ENCODE measurements around the gene WWC1.
"Not testable (repeated sequence)": the region's sequence is repeated elsewhere in the genome, so short reads cannot be mapped to it uniquely, and the experiment has no call there.

The WWC1 gene

GRCh38 chr5:168310541-168310940 is 19.1 kb downstream of the WWC1 start:
- DNase-seq: not testable (repeated sequence)

DNA sequence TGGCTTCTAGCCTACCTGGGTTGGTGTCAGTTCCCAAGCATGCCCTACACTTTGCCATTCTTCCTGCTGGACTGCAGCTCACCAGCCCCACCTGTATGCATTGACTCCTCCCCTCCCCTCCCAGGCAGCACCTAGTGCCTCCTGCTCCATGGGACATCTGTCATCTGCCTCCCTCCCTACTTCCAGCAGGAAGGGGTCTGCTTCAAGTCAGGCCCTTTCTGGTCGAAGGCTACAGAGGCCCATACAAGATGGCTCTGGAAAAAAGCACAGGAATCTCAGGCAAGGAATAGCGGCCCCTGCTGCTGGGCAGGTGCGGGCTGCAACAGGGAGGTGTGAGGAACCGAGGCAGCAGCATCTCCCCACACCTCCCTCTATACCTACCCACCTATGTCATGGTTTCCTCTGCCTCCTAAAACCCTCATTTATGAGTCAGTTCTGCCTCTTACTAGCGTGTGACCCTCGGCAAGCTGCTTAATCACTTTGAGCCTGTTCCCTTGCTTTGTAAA is 19.7 kb downstream of the WWC1 start:
- no peak for DNase-seq

DNA sequence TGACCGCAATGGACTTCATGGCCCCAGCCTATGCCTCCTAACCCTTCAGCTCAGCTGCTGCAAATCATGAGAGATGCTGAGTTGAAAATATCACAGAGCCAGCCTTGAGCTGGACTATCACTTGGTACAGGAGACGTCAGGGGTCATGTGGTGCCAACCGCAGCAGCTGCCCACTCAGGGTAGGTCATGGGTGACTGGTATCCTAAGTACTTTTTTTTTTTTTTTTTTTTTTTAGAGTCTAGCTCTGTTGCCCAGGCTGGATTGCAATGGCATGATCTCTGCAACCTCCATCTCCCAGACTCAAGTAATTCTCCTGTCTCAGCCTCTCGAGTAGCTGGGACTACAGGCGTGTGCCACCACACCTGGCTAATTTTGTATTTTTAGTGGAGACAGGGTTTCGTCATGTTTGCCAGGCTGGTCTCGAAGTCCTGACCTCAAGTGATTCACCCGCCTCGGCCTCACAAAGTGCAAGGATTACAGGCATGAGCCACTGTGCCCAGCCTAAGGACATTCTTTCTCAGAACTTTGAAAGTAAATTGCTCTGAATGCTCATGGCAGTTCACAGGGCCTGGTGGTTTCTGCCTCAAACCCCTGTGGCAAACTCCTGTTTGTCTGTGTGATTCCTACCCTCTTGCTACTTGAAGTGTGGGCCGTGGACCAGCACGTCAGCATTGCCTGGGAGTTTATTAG is 21.3 kb downstream of the WWC1 start:
- no peak for DNase-seq

DNA sequence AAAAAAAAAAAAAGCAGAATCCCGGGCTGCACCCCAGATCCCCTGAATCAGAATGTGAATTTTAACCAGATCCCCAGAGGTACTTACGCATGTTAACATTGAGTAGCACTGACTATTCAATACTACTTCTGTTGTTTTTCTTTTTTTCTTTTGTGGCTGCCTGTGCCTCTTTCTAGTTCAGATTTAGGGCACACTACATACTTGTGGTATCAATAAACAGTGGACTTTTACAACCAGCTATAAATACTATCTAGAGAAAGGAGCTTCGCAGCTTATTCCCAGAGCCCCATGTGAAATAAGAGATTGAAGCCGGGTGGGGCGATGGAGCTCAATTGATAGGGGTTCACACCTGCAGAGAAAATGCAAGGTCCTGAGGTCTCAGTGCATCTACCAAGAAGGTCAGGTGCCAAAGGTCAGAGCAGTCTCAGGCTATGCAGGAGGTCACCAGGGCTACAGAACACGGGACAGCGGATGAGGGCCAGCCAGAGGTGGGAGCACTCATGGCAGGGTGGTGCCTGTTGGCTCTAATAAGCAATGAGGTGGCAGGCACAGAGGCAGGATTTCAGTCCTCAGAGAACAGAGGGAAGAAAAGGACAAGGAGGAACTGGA is 22.3 kb downstream of the WWC1 start:
- DNase-seq: no peak

DNA sequence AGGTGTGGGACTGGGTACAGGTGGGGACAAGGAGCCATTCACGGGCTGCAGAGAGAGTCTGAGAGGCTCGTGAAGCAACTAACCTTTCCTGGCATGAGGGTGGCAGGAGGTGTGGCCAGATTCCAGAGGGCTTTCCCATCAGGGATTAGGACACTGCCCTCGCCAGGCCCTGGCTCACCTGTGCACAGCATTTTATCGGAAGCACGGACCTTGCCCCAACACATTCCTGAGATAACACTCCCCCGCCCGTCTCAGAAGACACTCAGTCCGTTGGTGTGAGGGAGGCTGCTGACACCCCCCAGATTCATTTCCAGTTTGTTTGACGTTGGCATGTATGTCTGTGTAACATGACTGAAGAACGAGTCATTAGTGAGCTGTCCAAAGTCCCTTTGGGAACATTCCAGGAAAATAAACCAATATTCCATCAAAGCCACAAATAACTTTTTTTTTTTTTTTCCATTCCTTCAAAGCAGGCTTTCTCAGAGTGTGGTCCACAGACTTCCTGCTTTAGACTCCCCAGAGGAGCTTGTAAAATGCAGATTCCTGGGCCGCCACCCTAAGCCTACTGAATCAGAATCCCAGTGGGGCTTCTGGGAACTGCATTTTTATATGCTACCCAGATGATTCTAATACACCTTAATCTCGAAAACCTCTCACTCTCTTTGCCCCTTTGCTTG is 23.4 kb downstream of the WWC1 start:
- no peak for DNase-seq

- no peak for DNase-seq
Observed at GRCh38 chr5:168315416-168316138, 24.1 kb downstream of the WWC1 start.

DNA sequence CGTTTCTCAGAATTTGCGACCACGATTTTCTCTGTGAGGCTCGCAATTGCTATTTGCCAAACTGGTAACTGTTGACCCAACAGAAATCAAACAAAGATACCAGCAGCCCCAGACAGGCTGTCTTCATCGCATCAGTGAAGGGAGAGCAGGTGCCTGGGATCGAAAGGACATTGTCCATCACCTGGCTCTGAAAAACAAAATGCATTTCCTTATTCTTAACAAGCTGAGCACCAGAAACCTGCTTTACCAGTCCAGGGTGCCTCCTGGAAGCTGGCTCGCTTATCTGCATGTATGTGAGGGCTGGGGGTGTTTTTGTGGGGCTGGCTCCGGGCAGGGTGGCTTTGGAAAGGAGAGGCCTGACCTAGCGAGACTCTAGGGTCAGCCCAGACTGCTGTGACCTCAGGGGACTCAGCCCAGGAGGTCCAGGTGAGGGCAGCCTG is 24.7 kb downstream of the WWC1 start:
- DNase-seq: no peak

GRCh38 chr5:168317096-168317520 is 25.7 kb downstream of the WWC1 start:
- no peak for DNase-seq

DNA sequence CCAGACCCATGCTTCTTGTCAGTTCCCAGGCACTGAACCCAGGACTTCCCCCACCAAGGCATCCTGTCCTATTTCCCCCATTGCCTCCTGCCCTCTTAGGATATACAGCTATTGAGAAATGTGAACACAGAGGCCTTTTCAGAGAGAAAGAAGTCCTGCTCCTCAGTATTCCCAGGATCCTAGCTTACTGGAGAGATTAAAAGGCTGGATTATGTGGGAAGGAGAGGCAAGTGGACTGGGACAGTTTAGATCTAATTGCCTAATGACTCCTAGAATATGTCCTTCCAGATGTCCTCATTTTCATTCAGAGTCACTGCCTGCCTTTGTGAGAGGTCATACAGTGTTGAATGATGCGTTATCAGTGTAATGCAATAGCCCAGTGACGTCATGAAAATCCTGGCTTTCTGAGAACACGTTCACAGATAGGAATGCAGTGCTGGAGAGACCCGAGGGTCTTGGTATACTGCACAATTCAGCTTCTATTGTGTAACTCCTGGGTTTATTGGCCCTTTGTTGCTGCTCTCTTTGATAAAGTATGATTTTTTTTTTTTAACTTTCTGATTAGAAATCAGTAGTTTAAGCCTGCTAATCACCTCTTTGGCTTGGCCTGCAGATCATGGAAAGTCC is 26.2 kb downstream of the WWC1 start:
- no peak for DNase-seq

- no peak for DNase-seq
Observed at GRCh38 chr5:168318240-168318639, 26.8 kb downstream of the WWC1 start.

GRCh38 chr5:168319774-168320173 is 28.3 kb downstream of the WWC1 start:
- DNase-seq: no peak

DNA sequence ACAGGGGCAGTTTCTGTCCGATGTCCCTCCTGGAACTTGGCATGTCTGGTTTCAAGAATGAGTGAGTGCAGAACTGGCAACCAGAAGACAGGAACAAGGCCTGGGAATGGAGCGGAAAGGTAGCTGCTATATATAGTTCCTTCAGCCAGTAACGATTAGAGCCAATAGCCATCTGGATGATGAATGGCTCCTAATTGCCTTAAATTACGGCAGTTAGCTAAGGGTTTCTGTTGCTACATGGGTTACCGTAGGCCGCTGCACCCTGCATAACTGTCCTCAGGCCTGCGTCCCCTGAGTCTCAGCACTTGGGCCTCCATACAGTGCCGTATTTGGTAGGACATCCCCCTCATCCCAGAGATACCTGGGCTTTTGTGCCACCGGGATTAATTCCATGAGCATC is 29.4 kb downstream of the WWC1 start:
- DNase-seq: no peak

DNA sequence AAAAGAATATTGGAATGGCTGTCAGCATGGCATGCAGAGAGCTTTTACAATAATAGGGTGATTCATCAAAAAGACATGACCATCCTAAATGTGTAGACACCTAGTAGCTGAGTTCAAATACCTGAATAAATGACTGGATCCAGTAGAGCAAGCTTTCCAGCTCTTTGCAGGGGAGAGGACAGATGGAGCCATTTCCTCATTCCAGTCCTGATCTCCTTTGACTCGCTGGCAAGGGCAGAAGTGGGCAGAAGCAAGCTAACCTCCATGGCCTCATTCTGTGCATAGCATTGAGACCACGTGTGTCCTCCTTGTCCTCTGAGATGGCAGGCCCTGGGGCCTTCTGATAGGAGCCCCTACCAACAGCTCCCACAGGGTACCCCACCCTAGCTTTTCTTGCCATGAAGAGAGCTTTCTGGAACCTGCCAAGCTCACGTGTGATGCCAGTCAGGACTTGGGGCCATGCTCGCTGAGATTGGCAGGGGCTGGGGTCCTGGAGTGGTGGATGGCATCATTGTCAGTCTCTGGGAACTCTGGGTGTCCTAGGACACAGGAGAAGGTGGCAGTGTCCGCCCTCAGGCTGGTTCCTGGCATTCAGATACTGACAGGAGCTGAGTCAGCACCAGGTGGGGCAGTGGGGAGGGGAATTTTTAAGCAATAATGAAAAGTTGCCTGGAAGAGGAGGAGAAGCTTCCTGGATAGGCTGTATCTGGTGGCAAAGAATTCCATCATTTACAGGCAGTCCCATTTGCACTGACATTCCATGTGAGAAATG is 33.6 kb downstream of the WWC1 start:
- no peak for DNase-seq

- no peak for DNase-seq
Observed at GRCh38 chr5:168327019-168327421, 35.6 kb downstream of the WWC1 start.

DNA sequence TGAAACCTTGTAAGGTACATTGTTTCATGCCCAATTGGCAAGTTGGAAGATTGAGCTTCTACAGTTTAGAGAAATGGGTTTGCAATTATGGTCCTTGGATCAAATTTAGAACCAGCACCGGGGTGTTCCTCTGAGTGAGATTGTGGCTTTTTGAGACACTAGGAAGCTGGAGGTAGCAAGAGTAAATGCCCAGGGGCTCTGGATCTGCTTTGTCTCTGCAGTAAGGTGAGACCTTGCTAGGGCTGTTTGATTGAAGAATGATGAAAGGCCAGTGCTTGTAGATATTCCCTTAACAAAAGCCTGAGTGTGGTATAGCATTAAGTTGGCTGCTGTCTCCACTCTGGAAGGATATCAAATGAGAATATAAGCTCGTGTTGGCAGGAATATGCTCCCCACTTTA is 36.0 kb downstream of the WWC1 start:
- DNase-seq: no peak

- no peak for DNase-seq
Observed at GRCh38 chr5:168327994-168328393, 36.5 kb downstream of the WWC1 start.

GRCh38 chr5:168328814-168329213 is 37.4 kb downstream of the WWC1 start:
- DNase-seq: no peak

GRCh38 chr5:168329302-168329701 is 37.9 kb downstream of the WWC1 start:
- no peak for DNase-seq

DNA sequence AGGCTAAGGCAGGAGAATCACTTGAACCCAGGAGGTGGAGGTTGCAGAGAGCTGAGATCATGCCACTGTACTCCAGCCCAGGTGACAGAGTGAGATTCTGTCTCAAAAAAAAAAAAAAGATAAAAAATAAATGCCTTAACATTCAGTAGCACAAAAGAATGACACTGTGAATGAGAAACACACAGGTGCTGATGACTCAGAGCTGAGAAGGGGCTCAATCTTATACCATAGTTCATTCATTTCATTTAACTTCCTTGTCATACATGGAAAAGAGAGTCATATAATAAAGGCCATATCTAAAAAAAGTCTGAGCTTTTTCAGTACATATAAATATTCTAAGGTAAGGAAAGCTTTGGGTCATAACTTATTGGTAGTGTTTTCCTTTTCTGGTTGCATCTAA is 40.6 kb downstream of the WWC1 start:
- DNase-seq: no peak

DNA sequence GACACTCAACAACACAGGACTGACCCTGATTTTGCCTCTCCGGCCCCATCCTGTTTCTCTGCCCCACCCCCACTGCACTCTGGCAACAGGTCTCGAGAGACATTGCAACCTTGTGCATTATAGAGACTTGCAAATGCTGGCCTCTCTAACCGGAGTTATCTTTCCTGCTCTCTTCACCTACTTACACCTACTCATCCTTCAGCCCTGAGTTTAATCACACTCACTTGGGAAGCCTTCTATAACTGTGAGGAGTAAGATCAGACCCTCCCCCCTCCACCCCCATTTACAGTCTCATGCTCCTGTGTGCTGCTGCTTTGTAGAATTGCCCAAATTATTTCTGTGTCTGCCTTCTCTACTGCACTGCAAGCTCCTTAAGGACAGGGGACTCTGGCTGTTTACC is 42.8 kb downstream of the WWC1 start:
- DNase-seq: no peak

GRCh38 chr5:168334695-168335094 is 43.2 kb downstream of the WWC1 start:
- DNase-seq: no peak

DNA sequence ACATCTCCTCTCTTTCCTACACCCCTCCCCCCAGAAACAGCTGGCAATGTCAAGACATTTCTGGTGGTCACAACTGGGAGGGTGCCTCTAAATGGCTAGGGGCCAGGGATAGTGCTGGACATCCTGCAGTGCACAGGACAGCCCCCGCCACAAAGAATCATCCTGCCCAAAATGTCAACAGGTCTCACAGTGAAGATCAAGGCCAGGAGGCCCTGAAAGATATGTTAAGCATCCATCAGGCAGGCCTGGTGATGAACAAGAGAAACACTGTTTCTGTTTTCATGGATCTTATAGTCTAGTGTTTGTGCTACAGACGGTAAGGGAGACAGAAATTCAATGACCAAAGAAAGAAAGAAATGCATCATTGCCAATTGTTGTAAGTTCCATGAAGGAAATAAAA is 45.9 kb downstream of the WWC1 start:
- DNase-seq: no peak
